MM.1S (cell line): ENCODE measurements around the gene KRTAP20-1.

Experiments
- EZH2 ChIP-seq: fragments of 300-600 bp; sonication (generic); optimal IDR thresholded peaks from 2 replicates; pipeline ENCODE3; 2017; ENCODE audit warnings: low read depth, mild to moderate bottlenecking, antibody characterized with exemption, low read length, mixed read lengths
- TF ChIP-seq, protein P1 (sequence below): fragments of 300-600 bp; sonication (generic); IDR thresholded peaks from 2 replicates; pipeline ENCODE4 v1.5.1; 2016; ENCODE audit warnings: antibody characterized with exemption, low read length, mixed read lengths

GRCh38 chr21:30615199-30615598 is 1.0 kb upstream of the KRTAP20-1 start:
- TF ChIP-seq, protein P1, sequence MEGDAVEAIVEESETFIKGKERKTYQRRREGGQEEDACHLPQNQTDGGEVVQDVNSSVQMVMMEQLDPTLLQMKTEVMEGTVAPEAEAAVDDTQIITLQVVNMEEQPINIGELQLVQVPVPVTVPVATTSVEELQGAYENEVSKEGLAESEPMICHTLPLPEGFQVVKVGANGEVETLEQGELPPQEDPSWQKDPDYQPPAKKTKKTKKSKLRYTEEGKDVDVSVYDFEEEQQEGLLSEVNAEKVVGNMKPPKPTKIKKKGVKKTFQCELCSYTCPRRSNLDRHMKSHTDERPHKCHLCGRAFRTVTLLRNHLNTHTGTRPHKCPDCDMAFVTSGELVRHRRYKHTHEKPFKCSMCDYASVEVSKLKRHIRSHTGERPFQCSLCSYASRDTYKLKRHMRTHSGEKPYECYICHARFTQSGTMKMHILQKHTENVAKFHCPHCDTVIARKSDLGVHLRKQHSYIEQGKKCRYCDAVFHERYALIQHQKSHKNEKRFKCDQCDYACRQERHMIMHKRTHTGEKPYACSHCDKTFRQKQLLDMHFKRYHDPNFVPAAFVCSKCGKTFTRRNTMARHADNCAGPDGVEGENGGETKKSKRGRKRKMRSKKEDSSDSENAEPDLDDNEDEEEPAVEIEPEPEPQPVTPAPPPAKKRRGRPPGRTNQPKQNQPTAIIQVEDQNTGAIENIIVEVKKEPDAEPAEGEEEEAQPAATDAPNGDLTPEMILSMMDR, result no peak
- no peak for TF ChIP-seq EZH2
